Ascending aorta (tissue), 2 donors: ENCODE measurements around the gene KCNQ1OT1. TPM values are rescaled to one million over a fixed set of nuclear protein-coding genes. Genes with fewer than 3 reads are reported as not detected.

Source experiments
- DNase-seq, 2 donors: peaks; one replicate each; pipeline ENCODE4 v3.0.0-alpha.2; 2019; ENCODE audit warnings: low spot score in 2 of 2
- H3K27ac ChIP-seq, 2 donors: fragments of 200-600 bp; sonication (generic); one replicate each; pipeline ENCODE4 v1.5.1; 2016 to 2017; ENCODE audit warnings: mild to moderate bottlenecking in 1 of 2
- H3K27me3 ChIP-seq: fragments of 200-600 bp; sonication (generic); one replicate; pipeline ENCODE4 v1.5.1; 2017
- H3K36me3 ChIP-seq, 2 donors: fragments of 200-600 bp; sonication (generic); one replicate each; pipeline ENCODE4 v1.5.1; 2016
- H3K4me1 ChIP-seq, 2 donors: fragments of 200-600 bp; sonication (generic); one replicate each; pipeline ENCODE4 v1.5.1; 2016 to 2017; ENCODE audit warnings: mild to moderate bottlenecking in 1 of 2
- H3K4me3 ChIP-seq, 2 donors: fragments of 200-600 bp; sonication (generic); one replicate each; pipeline ENCODE4 v1.5.1; 2016 to 2017; ENCODE audit warnings: mild to moderate bottlenecking in 1 of 2
- H3K9me3 ChIP-seq, 2 donors: fragments of 200-600 bp; sonication (generic); one replicate each; pipeline ENCODE4 v1.5.1; 2016
- intact Hi-C: fragments of 100-400 bp; cut with DNase I; formaldehyde crosslinking; loops from one replicate; pipeline ENCODE4 v1.15.1; 2023
- total RNA-seq: library from RNA; depleted of rRNA; stranded (reverse); fragments of >200 nt; gene quantifications from one replicate; pipeline ENCODE4 v1.1.0, GENCODE V29; 2016
- TF ChIP-seq, protein P1 (sequence below), 3 experiments: fragments of 200-600 bp in 2 of 3; fragments of 450-650 bp in 1 of 3; sonication (generic) in 2 of 3; IDR thresholded peaks; one replicate each; pipeline ENCODE4 v1.5.1; 2016 to 2019; ENCODE audit warnings: antibody characterized with exemption in 3 of 3, mild to moderate bottlenecking in 1 of 3, moderate library complexity in 1 of 3

The KCNQ1OT1 gene
- total RNA-seq, 1 donor from 2014 or later: 1.5 TPM

DNA sequence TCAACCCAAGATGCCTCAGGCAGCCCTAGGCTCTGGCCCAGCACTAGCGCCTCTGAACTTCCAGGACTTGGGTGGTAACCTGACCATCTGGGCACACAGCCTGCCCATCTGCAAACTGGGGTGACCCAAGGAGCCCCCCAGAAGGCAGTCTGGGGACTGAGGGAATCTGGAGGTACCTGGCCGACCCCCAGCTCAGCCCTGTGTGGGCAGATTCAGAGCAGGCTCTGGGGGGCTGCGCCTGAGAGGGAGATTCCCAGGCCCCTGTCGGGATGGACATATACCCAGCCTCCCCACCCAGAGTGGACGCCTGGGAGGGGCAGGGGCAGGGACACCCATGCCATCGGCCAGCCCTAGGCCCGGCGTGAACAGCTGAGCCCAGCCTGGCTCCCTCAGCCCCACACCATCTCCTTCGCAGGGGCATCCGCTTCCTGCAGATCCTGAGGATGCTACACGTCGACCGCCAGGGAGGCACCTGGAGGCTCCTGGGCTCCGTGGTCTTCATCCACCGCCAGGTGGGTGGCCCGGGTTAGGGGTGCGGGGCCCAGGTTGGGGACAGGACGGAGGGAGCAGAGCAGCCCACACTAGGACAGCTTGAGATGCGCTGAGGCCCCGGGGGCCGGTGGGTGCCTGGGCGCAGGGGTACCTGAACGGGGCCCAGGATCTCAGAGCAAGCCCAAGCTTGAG lies 128.1 kb downstream of the KCNQ1OT1 start:
- no peaks in the 10 kb centered on the region for H3K27me3 ChIP-seq
- TF ChIP-seq, protein P1, sequence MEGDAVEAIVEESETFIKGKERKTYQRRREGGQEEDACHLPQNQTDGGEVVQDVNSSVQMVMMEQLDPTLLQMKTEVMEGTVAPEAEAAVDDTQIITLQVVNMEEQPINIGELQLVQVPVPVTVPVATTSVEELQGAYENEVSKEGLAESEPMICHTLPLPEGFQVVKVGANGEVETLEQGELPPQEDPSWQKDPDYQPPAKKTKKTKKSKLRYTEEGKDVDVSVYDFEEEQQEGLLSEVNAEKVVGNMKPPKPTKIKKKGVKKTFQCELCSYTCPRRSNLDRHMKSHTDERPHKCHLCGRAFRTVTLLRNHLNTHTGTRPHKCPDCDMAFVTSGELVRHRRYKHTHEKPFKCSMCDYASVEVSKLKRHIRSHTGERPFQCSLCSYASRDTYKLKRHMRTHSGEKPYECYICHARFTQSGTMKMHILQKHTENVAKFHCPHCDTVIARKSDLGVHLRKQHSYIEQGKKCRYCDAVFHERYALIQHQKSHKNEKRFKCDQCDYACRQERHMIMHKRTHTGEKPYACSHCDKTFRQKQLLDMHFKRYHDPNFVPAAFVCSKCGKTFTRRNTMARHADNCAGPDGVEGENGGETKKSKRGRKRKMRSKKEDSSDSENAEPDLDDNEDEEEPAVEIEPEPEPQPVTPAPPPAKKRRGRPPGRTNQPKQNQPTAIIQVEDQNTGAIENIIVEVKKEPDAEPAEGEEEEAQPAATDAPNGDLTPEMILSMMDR (IDR thresholded peaks at IDR 0.05): no peak
- no peak for DNase-seq
- no peak overlapping the region for H3K4me3 ChIP-seq
- H3K4me1 ChIP-seq: no peaks in the 10 kb centered on the region
- no peak overlapping the region for H3K27ac ChIP-seq
- H3K36me3 ChIP-seq: no peaks in the 10 kb centered on the region
- no peaks in the 10 kb centered on the region for H3K9me3 ChIP-seq
- intact Hi-C loops: no loop called here

- TF ChIP-seq, protein P1 (IDR thresholded peaks at IDR 0.05): no peak
- H3K4me3 ChIP-seq: no peak overlapping the region
- H3K4me1 ChIP-seq: no peaks in the 10 kb centered on the region
- intact Hi-C loops: no loop called here
- no peak overlapping the region for H3K27ac ChIP-seq
- no peaks in the 10 kb centered on the region for H3K36me3 ChIP-seq
- no peaks in the 10 kb centered on the region for H3K27me3 ChIP-seq
- no peaks in the 10 kb centered on the region for H3K9me3 ChIP-seq
- no peak for DNase-seq
Measured at GRCh38 chr11:2570841-2571597, 128.8 kb downstream of the KCNQ1OT1 start.

GRCh38 chr11:2570211-2570811 lies 129.5 kb downstream of the KCNQ1OT1 start:
- H3K4me3 ChIP-seq: no peak overlapping the region
- H3K9me3 ChIP-seq: no peaks in the 10 kb centered on the region
- no peak overlapping the region for H3K27ac ChIP-seq
- no peak for DNase-seq
- no peaks in the 10 kb centered on the region for H3K4me1 ChIP-seq
- H3K36me3 ChIP-seq: no peaks in the 10 kb centered on the region
- no peaks in the 10 kb centered on the region for H3K27me3 ChIP-seq
- TF ChIP-seq, protein P1 (IDR thresholded peaks at IDR 0.05): no peak
- intact Hi-C loops: no loop called here

DNA sequence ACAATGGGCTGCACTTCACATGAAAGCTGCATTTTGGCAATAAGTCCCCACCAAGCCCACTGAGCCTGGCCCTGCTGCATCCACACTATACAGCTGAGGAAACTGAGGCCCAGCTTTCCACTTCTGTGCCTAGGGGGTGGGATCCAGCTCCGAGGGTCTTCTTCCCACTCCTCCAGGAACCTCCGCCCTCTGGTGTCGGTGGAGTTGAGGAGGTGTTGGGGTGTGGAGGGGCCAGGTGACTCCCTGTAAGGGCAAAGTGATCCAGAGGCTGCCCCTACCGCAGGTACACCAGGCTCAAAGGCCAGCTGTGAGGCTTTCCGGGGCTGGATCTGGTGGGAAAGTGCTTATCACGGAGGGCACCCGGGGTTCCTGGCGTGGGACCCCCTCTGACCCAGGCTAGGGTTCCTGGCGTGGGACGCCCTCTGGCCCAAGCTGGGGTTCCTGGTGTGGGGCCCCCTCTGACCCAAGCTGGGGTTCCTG lies 130.0 kb downstream of the KCNQ1OT1 start:
- TF ChIP-seq, protein P1 (IDR thresholded peaks at IDR 0.05): no peak
- intact Hi-C loops: no loop called here
- Histone ChIP-seq H3K27ac (no peak overlapping the region), H3K36me3 (no peaks in the 10 kb centered on the region), H3K9me3 (no peaks in the 10 kb centered on the region), H3K27me3 (no peaks in the 10 kb centered on the region), H3K4me1 (no peaks in the 10 kb centered on the region), H3K4me3 (no peak overlapping the region)
- DNase-seq: no peak

DNA sequence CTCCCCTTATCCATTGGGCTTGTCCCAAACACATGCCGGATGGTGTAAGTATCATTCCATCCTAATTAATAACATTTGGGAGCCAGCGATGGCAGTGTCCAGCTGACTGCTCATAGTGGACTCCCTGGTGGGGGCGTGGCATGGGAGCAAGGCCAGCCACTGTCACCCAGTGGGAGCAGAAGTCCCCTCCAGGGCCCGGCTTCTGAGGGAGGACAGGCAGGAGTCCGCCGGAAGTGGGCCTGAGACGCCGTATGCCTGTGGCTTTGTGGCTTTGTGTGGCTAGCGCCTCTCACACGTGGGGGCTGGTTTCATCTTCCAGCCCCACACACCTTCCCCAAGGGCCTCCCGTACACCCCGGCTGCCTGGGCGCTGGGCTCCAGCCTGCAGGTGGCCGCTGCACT lies 130.5 kb downstream of the KCNQ1OT1 start:
- intact Hi-C loops: no loop called here
- no peak for DNase-seq
- H3K4me3 ChIP-seq: no peak overlapping the region
- no peaks in the 10 kb centered on the region for H3K27me3 ChIP-seq
- TF ChIP-seq, protein P1 (IDR thresholded peaks at IDR 0.05): no peak
- no peaks in the 10 kb centered on the region for H3K9me3 ChIP-seq
- H3K4me1 ChIP-seq: no peaks in the 10 kb centered on the region
- no peaks in the 10 kb centered on the region for H3K36me3 ChIP-seq
- no peak overlapping the region for H3K27ac ChIP-seq
